TTC549 (cell line): Measurements from ENCODE around the gene RAB6C.
"Not testable (repeated sequence)": the region's sequence is repeated elsewhere in the genome, so short reads cannot be mapped to it uniquely, and the experiment has no call there.

ENCODE experiments used
- FAIRE-seq: peaks from 2 replicates; lab custom pipeline; 2012; peaks lifted over from hg19 to GRCh38; lab: Jason Lieb, UNC

Gene RAB6C

DNA sequence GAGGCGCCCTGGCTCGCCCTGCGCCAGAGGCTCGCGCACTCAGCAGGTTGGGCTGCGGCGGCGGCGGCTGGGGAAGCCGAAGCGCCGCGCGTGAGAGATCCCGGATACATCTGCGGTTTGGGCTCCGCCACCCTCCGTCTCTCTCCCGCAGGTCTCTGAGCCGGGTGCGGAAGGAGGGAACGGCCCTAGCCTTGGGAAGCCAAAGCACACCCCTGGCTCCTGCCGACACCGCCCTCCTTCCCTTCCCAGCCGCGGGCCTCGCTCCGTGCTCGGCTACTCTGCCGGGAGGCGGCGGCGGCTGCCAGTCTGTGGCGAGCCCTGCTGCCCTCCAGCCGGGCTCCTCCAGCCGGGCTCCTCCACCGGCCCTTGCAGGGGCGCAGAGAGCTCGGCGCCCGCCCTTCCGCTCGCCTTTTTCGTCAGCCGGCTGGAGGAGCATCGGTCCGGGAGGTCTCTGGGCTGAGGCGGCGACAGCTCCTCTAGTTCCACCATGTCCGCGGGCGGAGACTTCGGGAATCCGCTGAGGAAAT lies at the start of gene RAB6C:
RAB6C (plus strand) TSS at position 38 of the 527 bp plus-strand sequence; CDS start at position 488, 450 bp downstream.
- FAIRE-seq: not testable (repeated sequence)

DNA sequence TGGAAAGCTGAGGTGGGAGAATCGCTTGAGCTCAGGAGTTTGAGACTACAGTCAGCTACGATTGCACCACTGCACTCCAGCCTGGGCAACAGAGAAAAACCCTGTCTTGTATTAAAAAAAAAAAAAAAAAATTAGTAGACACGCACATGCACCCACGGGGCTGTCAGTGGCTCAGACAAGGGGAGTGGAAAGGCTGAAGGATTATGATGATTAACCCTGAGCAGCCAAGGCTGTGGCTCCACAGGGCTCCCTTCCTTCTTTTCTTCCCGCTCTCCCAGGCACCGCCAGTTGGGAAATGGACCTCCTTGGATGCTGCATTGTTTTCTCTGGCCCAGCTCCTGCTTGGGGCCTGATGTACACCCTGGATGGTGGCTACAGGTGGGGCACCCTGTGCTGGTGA lies 49.0 kb upstream of the RAB6C start:
- no peak for FAIRE-seq

DNA sequence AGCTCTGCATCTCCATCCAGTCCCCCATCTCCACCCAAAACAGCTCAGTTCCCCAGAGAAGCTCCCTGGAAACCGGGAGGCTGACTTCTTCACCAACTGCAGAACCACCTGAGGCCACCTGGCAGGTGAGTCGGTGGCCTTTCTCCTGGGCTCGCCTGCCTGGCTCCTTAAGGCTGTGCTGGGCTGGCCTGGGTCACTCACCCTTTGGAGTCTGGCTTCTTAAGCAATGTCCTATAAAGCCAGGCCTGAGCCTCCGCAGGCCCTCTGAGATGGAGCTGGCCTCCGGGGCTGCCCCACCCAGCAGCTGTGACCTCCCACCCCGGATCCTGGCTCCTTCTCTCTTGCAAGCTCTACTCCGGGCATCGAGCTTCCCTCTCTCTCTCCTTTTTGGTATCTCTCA lies 46.1 kb upstream of the RAB6C start:
- not testable (repeated sequence) for FAIRE-seq

DNA sequence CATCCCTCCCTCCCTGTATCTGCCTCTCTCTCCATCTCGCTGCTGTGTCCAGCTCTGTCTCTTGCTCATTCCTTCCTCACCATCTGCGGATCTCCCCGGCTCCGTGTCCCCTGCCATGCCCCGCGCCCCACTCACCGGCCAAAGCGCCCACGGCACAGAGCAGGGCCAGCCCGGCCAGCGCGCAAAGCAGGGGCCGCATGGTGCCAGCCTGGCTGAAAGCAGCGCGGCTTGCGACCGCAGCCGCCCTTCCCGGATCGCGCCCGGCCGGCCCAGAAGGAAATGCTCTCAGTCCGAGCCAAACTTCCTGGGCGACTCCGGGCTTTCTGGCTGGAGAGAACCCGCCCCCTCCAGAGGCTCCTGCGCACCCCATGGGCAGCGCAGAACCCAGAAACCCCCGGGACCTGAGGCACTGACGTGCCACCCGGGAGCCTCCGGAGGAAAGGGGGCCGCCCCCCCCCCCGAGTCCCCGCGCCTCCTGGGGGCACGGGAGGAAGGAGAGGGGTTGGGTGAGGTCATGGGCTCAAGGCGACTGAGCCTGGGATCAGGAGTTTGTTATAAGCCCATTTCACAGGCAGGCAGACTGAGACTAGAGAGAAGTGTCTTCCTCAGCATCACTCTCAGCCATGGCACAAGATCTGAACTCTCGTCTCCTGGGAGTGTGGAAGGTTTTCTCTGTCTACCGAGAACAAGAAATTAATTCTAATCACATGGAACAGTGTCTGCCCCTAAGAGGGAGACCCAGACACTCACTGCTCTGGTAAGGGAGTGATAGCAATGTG lies 45.2 kb upstream of the RAB6C start:
- no peak for FAIRE-seq

DNA sequence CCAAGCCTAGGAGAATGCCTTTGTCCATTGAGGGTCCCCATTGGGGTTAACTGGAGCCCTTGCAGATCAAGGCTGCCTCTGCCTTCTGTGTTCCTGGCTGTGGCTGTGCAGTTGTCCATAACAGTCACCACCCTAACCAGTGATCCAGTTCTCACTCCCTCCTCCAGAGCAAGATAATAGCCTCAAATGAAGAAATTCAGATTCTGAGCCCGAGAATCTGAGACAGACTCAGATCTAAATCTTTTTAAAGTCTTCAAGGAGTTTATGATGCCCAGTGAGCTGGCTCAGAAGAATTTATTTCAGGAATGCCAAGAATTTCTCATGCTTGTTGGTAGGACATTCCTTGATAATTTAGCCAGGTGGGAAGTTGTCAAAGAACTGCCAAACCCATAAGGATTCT lies 44.3 kb upstream of the RAB6C start:
- FAIRE-seq: no peak

DNA sequence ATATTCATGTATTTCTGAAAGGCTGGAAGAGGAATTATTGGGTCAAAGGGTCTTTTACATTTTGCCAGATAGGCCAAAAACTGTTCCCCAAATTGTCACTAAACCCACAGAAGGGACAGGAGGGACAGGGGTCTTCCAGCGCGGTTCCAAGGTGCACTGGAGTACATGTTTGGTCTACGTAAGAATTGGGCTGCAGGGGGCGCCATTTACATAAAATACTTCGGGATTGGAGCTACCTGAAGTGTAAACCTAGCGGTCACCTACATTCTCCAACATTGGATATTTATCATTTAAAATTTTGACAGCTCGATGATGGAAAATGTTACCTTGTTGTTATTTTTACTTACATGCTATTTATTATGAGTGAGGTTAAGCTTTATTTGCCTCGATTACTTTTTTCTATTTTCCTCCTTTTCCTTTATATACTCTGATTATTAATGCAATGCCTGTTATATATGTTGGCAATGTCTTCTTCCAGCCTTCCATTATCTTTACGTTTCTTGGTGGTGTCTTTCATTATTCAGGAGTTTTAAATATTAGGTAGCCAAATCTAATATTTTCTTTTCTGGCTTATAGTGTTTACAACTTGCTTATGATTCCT lies 43.0 kb upstream of the RAB6C start:
- FAIRE-seq: no peak

DNA sequence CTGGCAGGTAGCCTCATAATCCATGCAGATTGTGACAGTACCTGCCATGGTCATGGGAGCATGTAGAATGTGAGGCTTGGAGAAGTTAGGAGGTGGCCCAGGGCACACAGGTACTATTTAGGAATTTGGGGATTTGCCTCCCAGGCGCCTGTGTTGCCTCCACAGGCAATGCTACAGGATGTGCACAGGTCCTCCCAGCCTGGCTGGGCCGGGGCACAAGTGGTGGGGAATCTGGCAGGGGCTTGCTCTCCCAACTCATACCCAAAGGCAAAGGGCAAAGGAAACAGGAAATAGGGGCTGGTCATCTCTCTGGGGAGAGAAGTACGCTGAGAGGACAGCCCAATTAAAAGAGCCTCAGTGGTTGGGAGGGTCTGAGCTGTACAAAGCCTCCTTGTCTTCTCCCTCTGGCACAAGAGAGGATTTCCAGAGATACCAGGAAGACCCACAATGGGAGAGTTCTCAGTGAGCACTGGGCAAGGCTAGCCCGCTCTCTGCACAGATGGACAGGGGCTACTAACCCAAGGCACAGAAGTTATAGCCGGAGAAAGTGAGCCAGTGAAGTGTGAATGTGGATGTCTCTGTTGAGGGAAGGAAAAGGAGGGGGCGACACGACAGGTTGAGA lies 40.5 kb upstream of the RAB6C start:
- not testable (repeated sequence) for FAIRE-seq

DNA sequence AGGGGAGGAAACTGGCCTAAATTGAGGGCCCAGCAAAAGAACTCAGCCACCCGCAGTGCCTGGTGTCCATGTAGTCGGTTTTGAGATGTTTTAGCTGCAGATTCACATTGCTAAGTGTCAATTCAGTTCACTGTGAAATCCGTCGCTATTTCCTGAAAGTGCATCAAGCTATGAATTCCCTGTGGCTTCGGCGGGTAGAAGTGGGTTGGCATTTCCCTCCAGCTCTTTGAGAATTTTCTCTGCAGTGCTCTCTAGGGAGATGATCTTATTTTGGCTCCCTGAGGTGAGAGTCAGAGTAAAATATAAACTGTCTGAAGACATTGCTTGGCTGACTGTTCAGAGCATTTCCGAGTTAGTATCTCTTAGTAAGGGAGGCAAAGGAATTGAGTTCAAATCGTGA lies 36.0 kb upstream of the RAB6C start:
- FAIRE-seq: not testable (repeated sequence)

DNA sequence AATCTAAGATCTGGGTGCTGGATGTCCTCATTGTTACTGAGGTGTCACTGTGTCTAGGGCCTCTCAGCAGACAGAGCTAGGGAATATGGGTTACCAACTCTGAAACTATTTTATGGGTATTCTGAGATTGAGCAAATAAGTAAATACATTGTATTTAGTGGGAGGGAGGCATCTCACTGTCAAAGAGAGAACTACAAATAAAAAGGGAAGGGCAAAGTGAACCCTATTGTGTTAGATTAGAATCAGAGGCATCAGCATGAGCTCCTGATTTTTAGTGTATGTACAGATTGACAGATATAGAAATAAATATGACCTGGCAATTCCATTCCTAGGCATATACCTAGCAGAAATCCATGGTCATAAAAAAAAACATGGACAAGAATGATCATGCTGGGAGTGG lies 33.9 kb upstream of the RAB6C start:
- FAIRE-seq: no peak

DNA sequence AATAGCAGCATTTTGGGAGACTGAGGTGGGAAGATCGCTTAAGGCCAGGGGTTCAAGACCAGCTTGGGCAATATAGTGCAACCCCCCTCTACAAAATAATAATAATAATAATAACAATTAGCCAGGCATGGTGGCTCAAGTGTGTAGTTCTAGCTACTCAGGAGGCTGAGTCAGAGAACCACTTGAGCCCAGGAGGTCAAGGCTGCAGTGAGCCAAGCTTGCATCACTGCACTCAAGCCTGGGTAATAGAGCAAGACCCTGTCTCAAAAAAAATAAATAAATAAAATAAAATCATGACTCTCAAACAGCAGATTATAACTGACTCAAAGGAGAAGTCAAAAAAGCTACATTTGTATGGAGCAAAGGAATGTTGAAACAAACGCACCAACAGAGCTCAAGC lies 31.8 kb upstream of the RAB6C start:
- not testable (repeated sequence) for FAIRE-seq

DNA sequence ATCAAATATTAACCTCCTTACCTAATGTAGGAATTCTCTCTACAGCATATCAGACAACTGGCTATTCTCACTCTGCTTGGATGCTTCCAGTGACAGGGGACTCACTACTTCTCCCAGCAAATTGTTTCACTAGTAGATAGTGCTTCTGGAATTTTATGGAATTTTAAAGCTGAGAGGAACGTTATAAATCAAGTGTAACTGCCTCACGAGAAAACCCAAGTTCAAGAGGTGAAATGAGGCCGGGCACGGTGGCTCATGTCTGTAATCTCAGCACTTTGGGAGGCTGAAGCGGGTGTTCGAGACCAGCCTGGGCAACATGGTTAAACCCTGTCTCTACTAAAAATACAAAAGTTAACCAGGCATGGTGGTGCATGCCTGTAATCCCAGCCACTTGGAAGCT lies 23.3 kb upstream of the RAB6C start:
- FAIRE-seq: not testable (repeated sequence)

DNA sequence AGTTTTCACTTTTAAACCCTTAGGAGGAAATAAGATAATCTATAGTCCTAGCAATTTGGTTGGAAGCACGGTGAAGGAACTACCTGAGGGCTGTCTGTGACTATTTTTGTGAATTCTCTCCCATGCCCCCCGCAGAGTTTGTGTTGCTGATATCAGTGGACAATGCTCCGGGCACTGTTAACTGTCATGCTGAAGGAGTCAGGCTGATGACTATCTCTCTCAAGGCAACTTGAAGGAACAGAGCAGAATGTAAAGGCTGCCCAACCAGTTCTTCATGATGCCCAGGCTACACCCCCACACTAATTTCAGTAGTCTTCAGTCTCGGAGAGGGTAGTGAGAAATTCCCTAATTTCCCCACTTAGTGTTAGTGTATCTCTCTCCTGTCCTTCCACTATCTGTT lies 21.6 kb upstream of the RAB6C start:
- FAIRE-seq: no peak

DNA sequence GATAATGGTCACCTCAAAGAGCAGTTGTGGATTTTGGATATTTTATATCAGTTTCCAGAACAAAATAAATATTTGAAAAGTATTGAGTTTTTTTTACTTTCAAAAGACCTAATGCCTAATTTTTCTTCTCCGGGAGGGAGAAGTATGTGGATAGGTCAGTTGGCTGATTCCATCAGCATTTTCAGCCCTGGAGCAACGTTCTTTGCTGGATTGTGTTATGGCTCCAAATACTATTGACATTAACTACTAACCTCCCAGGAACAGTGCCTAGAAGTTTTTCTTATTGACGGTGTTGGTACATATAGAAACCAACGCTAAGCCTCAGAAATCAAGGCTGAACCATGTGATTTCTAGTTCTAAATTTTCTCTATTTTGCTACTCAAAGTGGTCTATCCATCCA lies 20.7 kb upstream of the RAB6C start:
- FAIRE-seq: not testable (repeated sequence)

DNA sequence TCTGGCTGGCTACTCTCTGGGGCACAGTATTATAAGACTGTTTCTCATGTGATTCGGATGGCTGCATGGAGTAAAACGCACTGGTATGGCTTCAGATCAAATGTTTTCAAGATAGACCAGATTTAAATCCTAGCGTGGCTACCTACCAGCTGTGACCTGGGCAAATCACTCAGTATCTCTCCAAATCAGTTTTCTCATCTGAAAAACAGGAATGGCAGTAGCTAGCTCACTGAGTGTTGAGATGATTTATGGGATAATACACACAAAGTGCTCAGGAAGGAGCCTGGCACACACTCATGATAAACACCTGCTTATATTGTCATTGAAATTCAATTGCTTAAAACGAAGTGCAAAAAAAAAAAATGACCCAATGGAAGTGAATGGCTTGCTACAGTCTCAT lies 10.9 kb upstream of the RAB6C start:
- not testable (repeated sequence) for FAIRE-seq

DNA sequence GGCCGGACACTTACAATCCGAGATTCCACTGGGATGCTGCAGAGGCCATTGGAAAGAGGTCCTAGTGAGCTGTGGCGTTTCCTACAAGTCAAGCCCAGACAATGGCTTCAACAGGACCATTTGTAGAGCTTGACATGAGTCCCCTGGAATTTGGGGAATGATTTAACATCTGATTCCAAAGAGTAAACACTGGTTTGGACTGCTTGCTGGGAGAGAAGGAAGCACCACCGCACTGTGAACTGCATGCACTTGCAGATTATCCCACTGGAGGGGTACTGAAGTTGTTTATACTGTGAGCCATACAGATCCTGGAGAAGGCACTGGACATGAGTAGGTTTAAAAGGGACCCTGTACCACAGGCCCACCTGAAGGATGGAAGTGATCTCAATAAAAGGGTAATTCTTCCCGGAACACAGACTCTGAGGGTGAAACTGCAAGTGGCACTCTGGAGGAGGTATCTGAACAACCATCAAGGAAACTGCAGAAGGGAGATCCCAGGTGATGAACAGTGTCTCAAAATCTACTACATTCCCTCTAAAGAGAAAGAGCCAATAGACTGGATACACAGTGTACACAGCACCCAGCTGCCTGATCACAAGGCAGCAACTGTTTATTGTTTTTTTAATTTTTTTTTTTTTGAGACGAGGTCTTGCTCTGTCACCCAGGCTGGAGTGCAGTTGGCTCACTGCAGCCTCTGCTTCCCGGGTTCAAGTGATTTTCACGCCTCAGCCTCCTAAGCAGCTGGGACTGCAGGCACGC lies 4.3 kb upstream of the RAB6C start:
- no peak for FAIRE-seq

DNA sequence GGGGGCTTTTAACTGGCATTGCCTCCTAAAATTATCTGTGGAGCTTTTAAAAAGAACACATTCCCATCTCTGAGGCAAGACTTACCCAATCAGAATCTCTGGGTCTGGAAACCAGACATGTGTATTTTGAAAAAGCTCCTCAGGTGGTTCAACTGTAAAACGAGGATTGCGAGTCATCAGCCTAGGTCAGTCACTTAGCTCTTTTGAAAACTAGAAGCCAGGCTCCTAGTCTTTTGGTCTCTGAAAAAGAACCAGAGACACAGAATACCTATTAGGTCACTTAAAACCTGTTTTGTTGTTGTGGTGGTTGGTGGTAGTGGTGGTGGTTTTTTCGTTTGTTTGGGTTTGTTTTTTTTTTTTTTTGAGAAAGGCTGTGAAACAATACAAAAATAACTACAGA lies 2.5 kb upstream of the RAB6C start:
- FAIRE-seq: not testable (repeated sequence)

DNA sequence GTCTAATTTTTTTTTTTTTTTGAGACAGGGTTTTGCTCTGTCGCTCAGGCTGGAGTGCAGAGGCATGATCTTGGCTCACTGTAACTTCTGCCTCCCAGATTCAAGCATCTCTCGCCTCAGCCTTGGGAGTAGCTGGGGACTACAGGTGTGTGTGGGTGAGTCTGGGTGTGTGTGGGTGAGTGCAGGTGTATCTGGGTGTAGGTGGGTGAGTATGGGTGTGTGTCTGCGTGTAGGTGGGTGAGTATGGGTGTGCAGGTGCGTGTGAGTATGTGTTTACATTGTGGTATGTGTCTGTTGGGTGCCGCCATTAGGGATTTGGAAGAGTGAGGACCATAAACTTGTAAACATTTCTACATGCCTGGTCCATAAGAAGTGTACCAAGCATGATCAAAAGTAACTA lies 1.5 kb upstream of the RAB6C start:
- no peak for FAIRE-seq

DNA sequence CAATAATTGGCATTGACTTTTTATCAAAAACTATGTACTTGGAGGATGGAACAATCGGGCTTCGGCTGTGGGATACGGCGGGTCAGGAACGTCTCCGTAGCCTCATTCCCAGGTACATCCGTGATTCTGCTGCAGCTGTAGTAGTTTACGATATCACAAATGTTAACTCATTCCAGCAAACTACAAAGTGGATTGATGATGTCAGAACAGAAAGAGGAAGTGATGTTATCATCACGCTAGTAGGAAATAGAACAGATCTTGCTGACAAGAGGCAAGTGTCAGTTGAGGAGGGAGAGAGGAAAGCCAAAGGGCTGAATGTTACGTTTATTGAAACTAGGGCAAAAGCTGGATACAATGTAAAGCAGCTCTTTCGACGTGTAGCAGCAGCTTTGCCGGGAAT lies 780 bp downstream of the RAB6C start:
- FAIRE-seq: not testable (repeated sequence)

DNA sequence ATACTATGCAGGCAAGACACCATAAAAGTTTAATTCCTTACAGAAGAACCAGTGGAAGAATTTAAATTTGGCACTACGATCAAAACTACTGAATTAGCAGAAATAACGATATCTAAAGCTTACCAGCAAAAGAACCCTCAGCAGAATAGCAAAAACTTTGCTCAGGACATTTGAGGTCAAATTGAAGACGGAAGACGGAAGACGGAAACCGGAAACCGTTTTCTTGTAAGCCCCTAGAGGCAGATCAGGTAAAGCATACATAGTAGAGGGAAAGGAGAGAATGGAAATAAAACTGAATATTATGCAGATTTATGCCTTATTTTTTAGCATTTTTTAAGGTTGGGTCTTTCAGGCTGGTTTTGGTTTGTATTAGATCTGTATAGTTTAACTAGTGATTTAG lies 2.2 kb downstream of the RAB6C start:
- not testable (repeated sequence) for FAIRE-seq

DNA sequence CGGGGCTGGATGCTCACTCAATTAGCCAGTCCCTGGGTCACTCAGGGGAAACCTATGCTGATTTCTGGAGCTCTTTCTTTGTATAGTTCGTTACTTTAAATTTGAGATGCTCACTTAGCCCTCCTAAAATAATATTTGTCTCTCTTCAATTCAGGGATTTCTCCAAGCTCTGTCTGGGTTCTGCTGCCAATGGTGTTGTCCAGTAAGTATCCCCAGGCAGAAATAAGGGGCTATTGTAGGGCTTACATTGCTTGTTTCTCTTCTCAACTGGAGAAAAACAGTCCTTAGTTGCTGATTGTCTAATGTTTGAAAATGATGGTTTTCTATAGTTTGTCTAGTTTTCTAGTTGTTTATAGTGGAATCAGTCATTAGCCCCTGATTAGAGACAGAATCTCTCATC lies 5.0 kb downstream of the RAB6C start:
- no peak for FAIRE-seq

DNA sequence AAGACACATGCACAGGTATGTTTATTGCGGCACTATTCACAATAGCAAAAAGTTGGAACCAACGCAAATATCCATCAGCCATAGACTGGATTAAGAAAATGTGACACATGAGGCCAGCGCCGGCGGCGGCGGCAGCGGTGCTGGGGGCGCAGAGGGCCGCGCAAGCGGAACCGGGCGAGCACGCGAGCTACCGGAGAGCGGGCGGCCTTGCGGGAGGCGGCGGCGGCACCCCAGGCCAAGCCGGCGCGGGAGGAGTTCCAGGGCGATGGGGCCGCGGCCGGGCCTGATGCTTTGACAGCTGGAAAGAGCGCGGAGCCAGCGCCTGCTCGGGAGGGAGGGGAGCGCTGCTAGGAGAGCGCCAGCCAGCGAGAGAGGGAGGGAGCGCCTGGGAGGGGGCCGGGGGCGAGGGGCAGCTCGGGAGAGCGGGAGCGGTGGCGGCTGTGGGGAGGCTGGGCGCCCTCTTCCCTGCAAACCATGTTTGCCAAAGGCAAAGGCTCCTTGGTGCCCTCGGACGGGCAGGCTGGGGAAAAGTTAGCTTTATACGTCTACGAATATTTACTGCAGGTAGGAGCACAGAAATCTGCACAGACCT lies 13.0 kb downstream of the RAB6C start:
- not testable (repeated sequence) for FAIRE-seq

DNA sequence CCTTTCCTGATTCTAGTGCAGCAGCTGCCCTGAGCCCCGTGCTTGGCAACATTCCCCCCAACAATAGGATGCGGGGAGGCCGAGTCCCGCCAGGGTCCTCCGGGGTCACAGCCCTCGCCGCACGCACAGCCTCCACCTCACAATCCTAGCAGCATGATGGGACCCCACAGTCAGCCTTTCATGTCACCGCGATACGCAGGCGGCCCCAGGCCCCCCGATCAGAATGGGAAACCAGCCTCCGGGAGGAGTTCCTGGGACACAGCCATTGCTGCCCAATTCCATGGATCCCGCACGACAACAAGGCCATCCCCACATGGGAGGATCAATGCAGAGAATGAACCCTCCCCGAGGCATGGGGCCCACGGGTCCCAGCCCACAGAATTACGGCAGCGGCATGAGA lies 13.7 kb downstream of the RAB6C start:
- FAIRE-seq: not testable (repeated sequence)
